Heart left ventricle (tissue), 13 donors: ENCODE measurements around the gene MILR1.

Experiments used
- POLR2A ChIP-seq, 2 donors: fragments of 450-650 bp; IDR thresholded peaks; one replicate each; pipeline ENCODE4 v1.6.1; 2017; ENCODE audit warnings: antibody characterized with exemption in 2 of 2, mild to moderate bottlenecking in 2 of 2, moderate library complexity in 2 of 2
- TF ChIP-seq, protein P1 (sequence below), 12 donors: fragments of 200-600 bp; sonication (generic) in 4 of 12; IDR thresholded peaks; one replicate each; pipeline versions ENCODE4 v1.5.0 to v1.8.0; 2018 to 2022; ENCODE audit warnings: antibody characterized with exemption in 12 of 12, mild to moderate bottlenecking in 5 of 12
- donor health status: ischemic (EF 13 %, LVEDD 7.1; RV severe dilation, severe dysfunction).
- donor health status: DM: no; HTN: yes; CAD: no.
- donor health status: DM: no; HTN: no; CAD: no.
- donor health status: ischemic (EF 25% LVEDD 6.9; RV normal size, moderate dysfunction).
- donor health status: ischemic (EF 25% LVEDD 5.7; RV mildly dilated, moderate dysfunction).
- donor health status: ischemic (EF 35%, LVEDD 5.7; RV mildly dilated, moderate dysfunction).
- donor health status: nonischemic (EF 11% LVEDD 7.7; RV severe dilation, severe dysfunction).
- donor health status: DM: yes; HTN: yes; CAD: no.
- donor health status: PGD.
- donor health status: ischemic (EF 29% LVEDD 5.4; RV normal size, mild dysfunction).
- donor health status: nonischemic (EF 23%, LVEDD 6.1; RV moderate dilation, normal function).

DNA sequence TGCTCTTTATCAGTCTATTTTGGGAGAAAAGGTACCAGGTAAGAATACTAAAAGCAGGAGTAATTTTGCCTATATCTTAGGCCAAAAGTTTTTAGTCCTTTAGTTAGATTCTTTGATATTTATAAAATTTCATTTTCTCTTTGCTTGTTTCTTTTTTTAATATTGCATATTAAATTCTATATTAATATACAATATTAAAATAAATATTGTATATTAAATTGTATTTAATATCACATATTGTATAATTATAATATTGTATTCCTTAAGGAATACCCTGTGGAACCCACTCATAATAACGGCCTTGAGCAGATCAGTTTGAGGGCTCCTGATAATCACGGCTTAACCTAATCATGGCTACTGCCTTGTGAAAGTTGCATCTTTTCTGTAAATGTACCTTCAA is 59.8 kb downstream of the MILR1 start:
- TF ChIP-seq, protein P1, sequence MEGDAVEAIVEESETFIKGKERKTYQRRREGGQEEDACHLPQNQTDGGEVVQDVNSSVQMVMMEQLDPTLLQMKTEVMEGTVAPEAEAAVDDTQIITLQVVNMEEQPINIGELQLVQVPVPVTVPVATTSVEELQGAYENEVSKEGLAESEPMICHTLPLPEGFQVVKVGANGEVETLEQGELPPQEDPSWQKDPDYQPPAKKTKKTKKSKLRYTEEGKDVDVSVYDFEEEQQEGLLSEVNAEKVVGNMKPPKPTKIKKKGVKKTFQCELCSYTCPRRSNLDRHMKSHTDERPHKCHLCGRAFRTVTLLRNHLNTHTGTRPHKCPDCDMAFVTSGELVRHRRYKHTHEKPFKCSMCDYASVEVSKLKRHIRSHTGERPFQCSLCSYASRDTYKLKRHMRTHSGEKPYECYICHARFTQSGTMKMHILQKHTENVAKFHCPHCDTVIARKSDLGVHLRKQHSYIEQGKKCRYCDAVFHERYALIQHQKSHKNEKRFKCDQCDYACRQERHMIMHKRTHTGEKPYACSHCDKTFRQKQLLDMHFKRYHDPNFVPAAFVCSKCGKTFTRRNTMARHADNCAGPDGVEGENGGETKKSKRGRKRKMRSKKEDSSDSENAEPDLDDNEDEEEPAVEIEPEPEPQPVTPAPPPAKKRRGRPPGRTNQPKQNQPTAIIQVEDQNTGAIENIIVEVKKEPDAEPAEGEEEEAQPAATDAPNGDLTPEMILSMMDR (IDR thresholded peaks at IDR 0.05): no peak
- TF ChIP-seq POLR2A (IDR thresholded peaks at IDR 0.05): no peak
